Sigmoid colon (tissue), 3 donors: ENCODE measurements around the gene ZNF831.

ENCODE experiments used
- POLR2A ChIP-seq, 2 donors: fragments of 450-650 bp; IDR thresholded peaks; one replicate each; pipeline ENCODE4 v1.6.1; 2016; ENCODE audit warnings: antibody characterized with exemption in 2 of 2, mild to moderate bottlenecking in 2 of 2, moderate library complexity in 2 of 2
- TF ChIP-seq, protein P1 (sequence below), 4 experiments: fragments of 450-650 bp in 3 of 4; fragments of 200-600 bp in 1 of 4; IDR thresholded peaks; one replicate each; pipeline ENCODE4 v1.5.1; 2016 to 2019; ENCODE audit warnings: antibody characterized with exemption in 4 of 4, mild to moderate bottlenecking in 3 of 4, moderate library complexity in 2 of 4

- TF ChIP-seq, protein P1, sequence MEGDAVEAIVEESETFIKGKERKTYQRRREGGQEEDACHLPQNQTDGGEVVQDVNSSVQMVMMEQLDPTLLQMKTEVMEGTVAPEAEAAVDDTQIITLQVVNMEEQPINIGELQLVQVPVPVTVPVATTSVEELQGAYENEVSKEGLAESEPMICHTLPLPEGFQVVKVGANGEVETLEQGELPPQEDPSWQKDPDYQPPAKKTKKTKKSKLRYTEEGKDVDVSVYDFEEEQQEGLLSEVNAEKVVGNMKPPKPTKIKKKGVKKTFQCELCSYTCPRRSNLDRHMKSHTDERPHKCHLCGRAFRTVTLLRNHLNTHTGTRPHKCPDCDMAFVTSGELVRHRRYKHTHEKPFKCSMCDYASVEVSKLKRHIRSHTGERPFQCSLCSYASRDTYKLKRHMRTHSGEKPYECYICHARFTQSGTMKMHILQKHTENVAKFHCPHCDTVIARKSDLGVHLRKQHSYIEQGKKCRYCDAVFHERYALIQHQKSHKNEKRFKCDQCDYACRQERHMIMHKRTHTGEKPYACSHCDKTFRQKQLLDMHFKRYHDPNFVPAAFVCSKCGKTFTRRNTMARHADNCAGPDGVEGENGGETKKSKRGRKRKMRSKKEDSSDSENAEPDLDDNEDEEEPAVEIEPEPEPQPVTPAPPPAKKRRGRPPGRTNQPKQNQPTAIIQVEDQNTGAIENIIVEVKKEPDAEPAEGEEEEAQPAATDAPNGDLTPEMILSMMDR (IDR thresholded peaks at IDR 0.05), result no peak
- TF ChIP-seq POLR2A (IDR thresholded peaks at IDR 0.05), result no peak
Measured at GRCh38 chr20:59295531-59295930, 131.9 kb downstream of the ZNF831 start.
